ENCODE measurements around the gene XAB2.

XAB2 gene

GRCh38 chr19:7614859-7615741, 14.2 kb downstream of the XAB2 start:
- Histone ChIP-seq H3K9me2 (replicated peaks; ENCODE audit: control insufficient read depth, low read length) (no peaks in the 10 kb centered on the region), H3K27ac (ENCODE audit: low read depth, low read length) (no peak overlapping the region), H3K36me3 (ENCODE audit: control insufficient read depth, low read length) (peaks cover 6% of the 10 kb centered on the region), H4K20me1 (ENCODE audit: control insufficient read depth, insufficient read depth, low read depth, low read length) (no peaks in the 10 kb centered on the region), H3K27me3 (ENCODE audit: control insufficient read depth, low read length) (no peaks in the 10 kb centered on the region), H3K9me3 (ENCODE audit: control insufficient read depth, insufficient read depth, low read length) (no peaks in the 10 kb centered on the region), H3K4me3 (ENCODE audit: low read length) (no peak overlapping the region), H3K79me2 (ENCODE audit: control insufficient read depth, low read length) (no peaks in the 10 kb centered on the region), H3F3A (ENCODE audit: control insufficient read depth, insufficient read depth) (no peaks in the 10 kb centered on the region), H3K4me2 (ENCODE audit: low read length) (no peak overlapping the region), H3K4me1 (ENCODE audit: control insufficient read depth, low read length) (no peaks in the 10 kb centered on the region)
- TF ChIP-seq EZH2phosphoT487 (IDR thresholded peaks at IDR 0.05; ENCODE audit: borderline replicate concordance, low read length): no peak
- no peak for TF ChIP-seq CTCF (IDR thresholded peaks at IDR 0.05; ENCODE audit: low read depth, low read length, poor library complexity, severe bottlenecking)

- H3K36me3 ChIP-seq (ENCODE audit: control insufficient read depth, low read length): no peaks in the 10 kb centered on the region
- no peaks in the 10 kb centered on the region for H3K9me3 ChIP-seq (ENCODE audit: control insufficient read depth, insufficient read depth, low read length)
- H3K4me1 ChIP-seq (ENCODE audit: control insufficient read depth, low read length): no peaks in the 10 kb centered on the region
- H3K27me3 ChIP-seq (ENCODE audit: control insufficient read depth, low read length): no peaks in the 10 kb centered on the region
- H3F3A ChIP-seq (ENCODE audit: control insufficient read depth, insufficient read depth): no peaks in the 10 kb centered on the region
- no peaks in the 10 kb centered on the region for H3K79me2 ChIP-seq (ENCODE audit: control insufficient read depth, low read length)
- H3K4me3 ChIP-seq (ENCODE audit: low read length): no peak overlapping the region
- no peaks in the 10 kb centered on the region for H4K20me1 ChIP-seq (ENCODE audit: control insufficient read depth, insufficient read depth, low read depth, low read length)
- no peak overlapping the region for H3K27ac ChIP-seq (ENCODE audit: low read depth, low read length)
- no peak overlapping the region for H3K4me2 ChIP-seq (ENCODE audit: low read length)
- no peaks in the 10 kb centered on the region for H3K9me2 ChIP-seq (replicated peaks; ENCODE audit: control insufficient read depth, low read length)
- TF ChIP-seq CTCF (IDR thresholded peaks at IDR 0.05; ENCODE audit: low read depth, low read length, poor library complexity, severe bottlenecking): no peak
- TF ChIP-seq EZH2phosphoT487 (IDR thresholded peaks at IDR 0.05; ENCODE audit: borderline replicate concordance, low read length): no peak
Measured at GRCh38 chr19:7612282-7613274, 16.8 kb downstream of the XAB2 start.

GRCh38 chr19:7611541-7612279, 17.6 kb downstream of the XAB2 start:
- Histone ChIP-seq H3K4me1 (ENCODE audit: control insufficient read depth, low read length) (no peaks in the 10 kb centered on the region), H3K79me2 (ENCODE audit: control insufficient read depth, low read length) (no peaks in the 10 kb centered on the region), H3K4me3 (ENCODE audit: low read length) (no peak overlapping the region), H3K27ac (ENCODE audit: low read depth, low read length) (no peak overlapping the region), H3K36me3 (ENCODE audit: control insufficient read depth, low read length) (no peaks in the 10 kb centered on the region), H4K20me1 (ENCODE audit: control insufficient read depth, insufficient read depth, low read depth, low read length) (no peaks in the 10 kb centered on the region), H3K27me3 (ENCODE audit: control insufficient read depth, low read length) (no peaks in the 10 kb centered on the region), H3F3A (ENCODE audit: control insufficient read depth, insufficient read depth) (no peaks in the 10 kb centered on the region), H3K4me2 (ENCODE audit: low read length) (no peak overlapping the region), H3K9me2 (replicated peaks; ENCODE audit: control insufficient read depth, low read length) (no peaks in the 10 kb centered on the region), H3K9me3 (ENCODE audit: control insufficient read depth, insufficient read depth, low read length) (no peaks in the 10 kb centered on the region)
- no peak for TF ChIP-seq CTCF (IDR thresholded peaks at IDR 0.05; ENCODE audit: low read depth, low read length, poor library complexity, severe bottlenecking)
- no peak for TF ChIP-seq EZH2phosphoT487 (IDR thresholded peaks at IDR 0.05; ENCODE audit: borderline replicate concordance, low read length)

Data from DOHH2 (cell line).